H9 (cell line): ENCODE data around the gene GSX2. TPM values are rescaled to one million over a fixed set of nuclear protein-coding genes. Genes with fewer than 3 reads are reported as not detected.

ENCODE experiments used
- DNase-seq: peaks from one replicate; pipeline ENCODE4 v3.0.0-alpha.2; 2017
- H2AFZ ChIP-seq: one replicate; pipeline ENCODE4 v1.6.1; 2013; ENCODE audit warnings: mild to moderate bottlenecking, low read length, control low read depth, moderate library complexity
- H2AK5ac ChIP-seq: 2 replicates; pipeline ENCODE4 v1.6.1; 2013; ENCODE audit warnings: low read length, control low read depth, mixed read lengths; ENCODE audit not compliant: insufficient read length
- H2BK120ac ChIP-seq: one replicate; pipeline ENCODE4 v1.6.1; 2013; ENCODE audit warnings: low read depth, mild to moderate bottlenecking, low read length, control low read depth, inconsistent platforms; ENCODE audit not compliant: poor library complexity, severe bottlenecking
- H2BK12ac ChIP-seq: 2 replicates; pipeline ENCODE4 v1.6.1; 2013; ENCODE audit warnings: low read length, control low read depth, mixed read lengths, low read depth; ENCODE audit not compliant: insufficient read length
- H2BK15ac ChIP-seq: 2 replicates; pipeline ENCODE4 v1.6.1; 2013; ENCODE audit warnings: low read depth, low read length, control low read depth
- H2BK20ac ChIP-seq: one replicate; pipeline ENCODE4 v1.6.1; 2013; ENCODE audit warnings: low read depth, mild to moderate bottlenecking, low read length, control low read depth, inconsistent platforms; ENCODE audit not compliant: poor library complexity, severe bottlenecking
- H2BK5ac ChIP-seq: 2 replicates; pipeline ENCODE4 v1.6.1; 2013; ENCODE audit warnings: low read length, control low read depth, mixed read lengths; ENCODE audit not compliant: insufficient read length
- H3K14ac ChIP-seq: 2 replicates; pipeline ENCODE4 v1.6.1; 2013; ENCODE audit warnings: low read length, control low read depth; ENCODE audit not compliant: insufficient read depth
- H3K18ac ChIP-seq: 2 replicates; pipeline ENCODE4 v1.6.1; 2013; ENCODE audit warnings: low read depth, mild to moderate bottlenecking, mixed read lengths, low read length, control low read depth; ENCODE audit not compliant: insufficient read length
- H3K23ac ChIP-seq: 2 replicates; pipeline ENCODE4 v1.6.1; 2013; ENCODE audit warnings: low read length, control low read depth, mixed read lengths, low read depth; ENCODE audit not compliant: insufficient read length
- H3K23me2 ChIP-seq: 2 replicates; pipeline ENCODE4 v1.6.1; 2013; ENCODE audit warnings: low read depth, mild to moderate bottlenecking, mixed read lengths, low read length, control low read depth; ENCODE audit not compliant: insufficient read length, poor library complexity, severe bottlenecking
- H3K27ac ChIP-seq: 2 replicates; pipeline ENCODE4 v1.5.1; 2013; ENCODE audit warnings: low read length, control low read depth, mixed read lengths, low read depth; ENCODE audit not compliant: insufficient read length
- H3K27me3 ChIP-seq: 2 replicates; pipeline ENCODE4 v1.6.1; 2013; ENCODE audit warnings: low read length, control low read depth, inconsistent platforms; ENCODE audit not compliant: insufficient read depth
- H3K4ac ChIP-seq: 2 replicates; pipeline ENCODE4 v1.6.1; 2013; ENCODE audit warnings: low read depth, mild to moderate bottlenecking, control low read depth, inconsistent platforms, low read length, moderate library complexity
- H3K4me1 ChIP-seq: 2 replicates; pipeline ENCODE4 v1.6.1; 2013; ENCODE audit warnings: low read length, control low read depth, inconsistent platforms; ENCODE audit not compliant: insufficient read depth
- H3K4me2 ChIP-seq: 2 replicates; pipeline ENCODE4 v1.6.1; 2013; ENCODE audit warnings: low read length, control low read depth, mixed read lengths; ENCODE audit not compliant: insufficient read length, insufficient read depth
- H3K56ac ChIP-seq: 2 replicates; pipeline ENCODE4 v1.6.1; 2013; ENCODE audit warnings: low read depth, mild to moderate bottlenecking, mixed read lengths, low read length, control low read depth; ENCODE audit not compliant: insufficient read length
- H3K79me1 ChIP-seq: 2 replicates; pipeline ENCODE4 v1.6.1; 2013; ENCODE audit warnings: low read depth, mild to moderate bottlenecking, moderate library complexity, low read length, control low read depth, inconsistent platforms; ENCODE audit not compliant: insufficient read depth, poor library complexity, severe bottlenecking
- H3K79me2 ChIP-seq: 2 replicates; pipeline ENCODE4 v1.6.1; 2013; ENCODE audit warnings: low read length, control low read depth, inconsistent platforms; ENCODE audit not compliant: insufficient read depth
- H3K9ac ChIP-seq: 2 replicates; pipeline ENCODE4 v1.6.1; 2013; ENCODE audit warnings: low read length, control low read depth, mixed read lengths; ENCODE audit not compliant: insufficient read length; ENCODE audit errors: extremely low read depth
- H3K9me3 ChIP-seq: one replicate; pipeline ENCODE4 v1.6.1; 2013; ENCODE audit warnings: low read depth, low read length, inconsistent platforms; ENCODE audit not compliant: control insufficient read depth
- H3T11ph ChIP-seq: one replicate; pipeline ENCODE4 v1.6.1; 2013; ENCODE audit warnings: mild to moderate bottlenecking, low read length, control low read depth, inconsistent platforms
- H4K20me1 ChIP-seq: one replicate; pipeline ENCODE4 v1.6.1; 2013; ENCODE audit not compliant: control insufficient read depth, insufficient read length, insufficient read depth
- H4K5ac ChIP-seq: 2 replicates; pipeline ENCODE4 v1.6.1; 2013; ENCODE audit warnings: low read depth, mild to moderate bottlenecking, mixed read lengths, low read length, control low read depth; ENCODE audit not compliant: insufficient read length
- H4K8ac ChIP-seq: replicated peaks from 2 replicates; pipeline ENCODE4 v1.6.1; 2013; ENCODE audit warnings: low read length, control low read depth, mixed read lengths, low read depth; ENCODE audit not compliant: insufficient read length
- H4K91ac ChIP-seq: 2 replicates; pipeline ENCODE4 v1.6.1; 2013; ENCODE audit warnings: low read depth, mild to moderate bottlenecking, moderate library complexity, mixed read lengths, low read length, control low read depth; ENCODE audit not compliant: insufficient read length
- H3K27ac Mint-ChIP-seq, 3 experiments: 2 replicates in 2 of 3; 3 replicates in 1 of 3; pipeline ENCODE4 v1.8.0; 2020 to 2021; ENCODE audit warnings: mixed read lengths in 3 of 3, mild to moderate bottlenecking in 1 of 3, moderate library complexity in 1 of 3
- H3K27me3 Mint-ChIP-seq: 2 replicates; pipeline ENCODE4 v1.8.0; 2021; ENCODE audit warnings: low read depth, mild to moderate bottlenecking, moderate library complexity, mixed read lengths
- H3K36me3 Mint-ChIP-seq, 3 experiments: 2 replicates in 2 of 3; 3 replicates in 1 of 3; pipeline ENCODE4 v1.8.0; 2020 to 2021; ENCODE audit warnings: low read depth in 3 of 3, mixed read lengths in 3 of 3; ENCODE audit not compliant: insufficient read depth in 1 of 3
- H3K4me1 Mint-ChIP-seq, 2 experiments: 2 replicates each; pipeline ENCODE4 v1.8.0; 2020; ENCODE audit warnings: mixed read lengths in 2 of 2
- H3K4me3 Mint-ChIP-seq, 2 experiments: 2 replicates in 1 of 2; 3 replicates in 1 of 2; pipeline ENCODE4 v1.8.0; 2020 to 2021; ENCODE audit warnings: mild to moderate bottlenecking in 2 of 2, mixed read lengths in 2 of 2, moderate library complexity in 1 of 2
- H3K9me3 Mint-ChIP-seq, 2 experiments: 2 replicates in 1 of 2; 3 replicates in 1 of 2; pipeline ENCODE4 v1.8.0; 2020; ENCODE audit warnings: mild to moderate bottlenecking in 2 of 2, mixed read lengths in 2 of 2, moderate library complexity in 1 of 2
- WGBS: extraction: QIAGEN DNeasy Blood & Tissue Kit; methylation state at CpG from one replicate; pipeline ENCODE4 v1.1.7; 2013; ENCODE audit warnings: missing lambda C conversion rate, low lambda C conversion rate, mixed read lengths; ENCODE audit not compliant: insufficient read length; ENCODE audit errors: extremely low coverage; 5-methylcytosine and 5-hydroxymethylcytosine counted together
- total RNA-seq: library from RNA; stranded (reverse); gene quantifications from 2 replicates; pipeline ENCODE4 v1.2.1, GENCODE V29; 2021
- TF ChIP-seq, protein P1 (sequence below): fragments of 200-600 bp; sonication (generic); conservative IDR thresholded peaks from 3 replicates; pipeline ENCODE4 v1.8.0; 2021; ENCODE audit warnings: antibody characterized with exemption, mild to moderate bottlenecking

Gene GSX2
- total RNA-seq, 1 experiment from 2014 or later: not detected

DNA sequence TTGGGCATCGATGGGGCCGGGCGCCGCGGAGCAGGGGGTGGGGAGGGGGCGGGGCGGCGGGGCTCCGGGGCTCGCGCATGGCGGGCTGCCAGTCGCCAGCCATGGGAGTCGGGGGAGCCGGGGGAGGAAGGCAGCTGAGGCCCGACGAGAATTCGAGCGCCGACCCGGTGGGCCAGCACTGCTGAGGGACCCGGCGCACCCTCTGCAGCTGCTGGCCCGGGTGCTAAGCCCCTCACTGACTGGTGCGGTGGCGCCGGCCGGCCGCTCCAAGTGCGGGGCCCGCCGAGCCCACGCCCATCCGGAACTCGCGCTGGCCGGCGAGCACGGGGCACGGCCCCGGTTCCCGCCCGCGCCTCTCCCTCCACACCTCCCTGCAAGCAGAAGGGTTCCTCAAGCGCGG is 49.4 kb downstream of the GSX2 start:
- Histone ChIP-seq H3K9me3 (no peaks in the 10 kb centered on the region), H4K8ac (no peak overlapping the region), H3K56ac (no peak overlapping the region), H3K23ac (no peak overlapping the region), H4K5ac (no peak overlapping the region), H2BK20ac (no peak overlapping the region), H2BK5ac (no peak overlapping the region), H3K9ac (no peak overlapping the region), H3K14ac (no peak overlapping the region), H3K4me2 (no peak overlapping the region), H3K4ac (no peak overlapping the region), H3K27ac (no peak overlapping the region), H2BK12ac (no peak overlapping the region), H3K27me3 (no peaks in the 10 kb centered on the region), H2BK120ac (no peak overlapping the region), H3T11ph (no peak overlapping the region), H3K4me1 (no peaks in the 10 kb centered on the region), H2AK5ac (no peak overlapping the region), H2BK15ac (no peak overlapping the region), H3K79me1 (no peaks in the 10 kb centered on the region), H3K79me2 (no peaks in the 10 kb centered on the region), H3K18ac (no peak overlapping the region), H4K20me1 (no peaks in the 10 kb centered on the region), H4K91ac (no peak overlapping the region), H3K23me2 (no peaks in the 10 kb centered on the region), H2AFZ (no peak overlapping the region)
- no CpG with 5 or more reads among the region's 46 CpGs for WGBS
- Mint-ChIP-seq H3K27me3 (no peaks in the 10 kb centered on the region), H3K4me1 (0 out of 4 replicates have a peak, but pooled peaks cover 0 to 2% of the 10 kb centered on the region in 2 experiments), H3K27ac (no peak overlapping the region), H3K9me3 (peaks cover 0 to 9% of the 10 kb centered on the region in 2 experiments; a peak in 4 of 5 replicates), H3K36me3 (no peaks in the 10 kb centered on the region; a peak in 3 of 7 replicates), H3K4me3 (no peak overlapping the region)
- no peak for DNase-seq
- TF ChIP-seq, protein P1, sequence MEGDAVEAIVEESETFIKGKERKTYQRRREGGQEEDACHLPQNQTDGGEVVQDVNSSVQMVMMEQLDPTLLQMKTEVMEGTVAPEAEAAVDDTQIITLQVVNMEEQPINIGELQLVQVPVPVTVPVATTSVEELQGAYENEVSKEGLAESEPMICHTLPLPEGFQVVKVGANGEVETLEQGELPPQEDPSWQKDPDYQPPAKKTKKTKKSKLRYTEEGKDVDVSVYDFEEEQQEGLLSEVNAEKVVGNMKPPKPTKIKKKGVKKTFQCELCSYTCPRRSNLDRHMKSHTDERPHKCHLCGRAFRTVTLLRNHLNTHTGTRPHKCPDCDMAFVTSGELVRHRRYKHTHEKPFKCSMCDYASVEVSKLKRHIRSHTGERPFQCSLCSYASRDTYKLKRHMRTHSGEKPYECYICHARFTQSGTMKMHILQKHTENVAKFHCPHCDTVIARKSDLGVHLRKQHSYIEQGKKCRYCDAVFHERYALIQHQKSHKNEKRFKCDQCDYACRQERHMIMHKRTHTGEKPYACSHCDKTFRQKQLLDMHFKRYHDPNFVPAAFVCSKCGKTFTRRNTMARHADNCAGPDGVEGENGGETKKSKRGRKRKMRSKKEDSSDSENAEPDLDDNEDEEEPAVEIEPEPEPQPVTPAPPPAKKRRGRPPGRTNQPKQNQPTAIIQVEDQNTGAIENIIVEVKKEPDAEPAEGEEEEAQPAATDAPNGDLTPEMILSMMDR: no peak

Other genes with a start within 250 kb of the GSX2 start
- 8.2 and 9.8 TPM in 2 replicates for gene CHIC2, start 35.6 kb upstream of the GSX2 start, total RNA-seq
- gene PDGFRA, start 129.1 kb downstream of the GSX2 start, total RNA-seq: 6.6 and 6.8 TPM in 2 replicates